ENCODE results near the gene SNORC.

The SNORC gene

DNA sequence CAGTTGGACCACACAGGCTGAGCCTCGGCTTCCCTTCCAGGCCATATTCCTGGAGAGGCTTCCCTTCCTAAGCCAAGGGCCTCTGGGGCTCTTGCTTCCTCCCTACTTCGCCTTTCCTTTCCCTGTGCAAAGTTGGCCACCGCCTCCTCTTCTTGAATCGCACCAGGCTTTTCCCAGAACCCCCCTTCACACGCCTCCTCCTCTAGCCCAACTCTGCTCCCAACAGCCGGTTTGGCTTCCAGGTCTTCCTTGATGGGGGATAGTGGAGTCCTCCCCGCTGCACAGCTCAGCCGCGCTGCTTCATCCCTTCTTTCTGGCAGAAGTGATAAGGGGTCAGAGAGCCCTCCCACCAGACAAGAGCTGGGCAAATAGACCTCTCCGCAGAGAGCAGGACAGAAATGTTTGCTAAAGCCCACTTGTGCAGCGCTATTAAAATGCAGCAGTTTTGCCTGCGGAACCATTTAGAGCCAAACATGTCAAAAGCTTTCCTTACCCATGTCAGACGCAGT lies 56.4 kb downstream of the SNORC start:
- no peak for DNase-seq (ENCODE audit: low spot score)

DNA sequence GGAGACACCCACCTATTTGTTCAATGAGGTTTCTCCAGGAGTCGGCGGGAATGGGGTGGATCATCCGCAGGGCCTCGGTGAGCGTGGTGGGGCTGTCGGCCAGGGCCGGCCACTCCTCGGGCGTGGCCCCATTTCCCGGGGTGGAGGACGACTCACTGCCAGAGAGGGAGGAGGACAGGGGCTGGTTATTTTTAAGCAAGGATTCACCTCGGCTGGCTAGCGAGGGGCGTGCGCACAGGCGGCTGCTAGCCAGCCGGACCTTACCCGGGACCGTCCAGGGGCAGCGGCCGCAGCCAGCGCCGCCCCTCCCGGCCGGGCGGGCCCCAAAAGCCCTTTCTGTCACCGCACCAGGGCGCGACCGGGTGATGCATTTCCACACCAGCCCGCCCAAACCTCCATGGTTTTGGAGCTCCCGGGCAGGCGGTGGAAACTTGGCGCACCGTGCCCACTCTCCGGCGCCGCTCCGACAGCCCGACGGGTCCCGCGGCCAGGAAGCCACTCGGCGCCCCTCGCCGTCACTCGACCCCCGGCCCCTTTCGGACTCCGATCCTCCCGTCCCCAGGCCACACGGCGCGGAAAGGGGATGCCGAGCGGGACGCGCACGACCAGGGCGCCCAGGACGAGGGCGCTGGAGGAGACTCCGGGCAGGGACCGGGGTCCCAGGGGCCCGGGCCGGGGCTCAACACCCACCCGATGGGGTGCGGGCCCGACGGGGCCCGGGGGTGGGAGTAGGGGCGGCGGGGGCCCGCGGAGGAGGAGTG lies 57.1 kb downstream of the SNORC start:
- no peak for DNase-seq (ENCODE audit: low spot score)

- peak; percentile 52 for DNase-seq (ENCODE audit: low spot score)
Observed at GRCh38 chr2:232927793-232928550, 57.9 kb downstream of the SNORC start.
